NB4 (cell line): Measurements from ENCODE around the gene MLANA.

Experiments used
- CTCF ChIP-seq: IDR thresholded peaks from one replicate; pipeline ENCODE4 v1.5.1; 2012; ENCODE audit warnings: low read depth, low read length
- POLR2A ChIP-seq: IDR thresholded peaks from 2 replicates; pipeline ENCODE4 v1.6.1; 2011; ENCODE audit warnings: mild to moderate bottlenecking; ENCODE audit not compliant: insufficient read length; ENCODE audit errors: extremely low read depth

GRCh38 chr9:5941214-5941613, 50.5 kb downstream of the MLANA start:
- no peak for TF ChIP-seq CTCF
- TF ChIP-seq POLR2A = no peak
